Keratinocyte (primary cell): ENCODE results near the gene RLBP1. TPM values are rescaled to one million over a fixed set of nuclear protein-coding genes. Genes with fewer than 3 reads are reported as not detected.

ENCODE experiments used
- DNase-seq: peaks from one replicate; pipeline ENCODE4 v3.0.0-alpha.2; 2011; ENCODE audit warnings: low read depth, missing footprints, low spot score
- FAIRE-seq: peaks from 2 replicates; lab custom pipeline; 2011; peaks lifted over from hg19 to GRCh38; lab: Jason Lieb, UNC
- H2AFZ ChIP-seq: 2 replicates; pipeline ENCODE4 v1.6.0; 2012; ENCODE audit warnings: low read length, control low read depth, inconsistent platforms; ENCODE audit not compliant: control insufficient read depth
- H3K27ac ChIP-seq: 2 replicates; pipeline ENCODE4 v1.5.1; 2011; ENCODE audit warnings: low read length; ENCODE audit not compliant: control insufficient read depth, insufficient read depth
- H3K27me3 ChIP-seq: 3 replicates; pipeline ENCODE4 v1.6.0; 2011; ENCODE audit warnings: low read length; ENCODE audit not compliant: control insufficient read depth, insufficient read depth; ENCODE audit errors: extremely low read depth
- H3K36me3 ChIP-seq, 2 experiments: 2 replicates in 1 of 2; 3 replicates in 1 of 2; pipeline ENCODE4 v1.5.1; 2011; ENCODE audit warnings: low read length in 2 of 2, mild to moderate bottlenecking in 1 of 2; ENCODE audit not compliant: control insufficient read depth in 2 of 2, insufficient read depth in 2 of 2; ENCODE audit errors: extremely low read depth in 1 of 2
- H3K4me1 ChIP-seq: 3 replicates; pipeline ENCODE4 v1.5.1; 2011; ENCODE audit warnings: low read length; ENCODE audit not compliant: control insufficient read depth, insufficient read depth; ENCODE audit errors: extremely low read depth
- H3K4me2 ChIP-seq: 3 replicates; pipeline ENCODE4 v1.6.0; 2011; ENCODE audit warnings: low read depth, low read length; ENCODE audit not compliant: control insufficient read depth, insufficient read depth; ENCODE audit errors: extremely low read depth
- H3K4me3 ChIP-seq, 3 experiments: fragments of 200-600 bp in 1 of 3; sonication (generic) in 1 of 3; 2 replicates in 2 of 3; 3 replicates in 1 of 3; pipeline ENCODE4 v1.5.1; 2011 to 2016; ENCODE audit warnings: low read length in 3 of 3, mild to moderate bottlenecking in 3 of 3, control low read depth in 2 of 3, inconsistent platforms in 1 of 3, low read depth in 1 of 3, mixed read lengths in 1 of 3, mixed run types in 1 of 3, moderate library complexity in 1 of 3; ENCODE audit not compliant: control insufficient read depth in 2 of 3, insufficient read depth in 2 of 3; ENCODE audit errors: extremely low read depth in 1 of 3
- H3K79me2 ChIP-seq: 2 replicates; pipeline ENCODE4 v1.6.0; 2012; ENCODE audit warnings: low read length; ENCODE audit not compliant: control insufficient read depth, insufficient read depth
- H3K9ac ChIP-seq: 3 replicates; pipeline ENCODE4 v1.6.0; 2011; ENCODE audit warnings: low read length; ENCODE audit not compliant: control insufficient read depth, insufficient read depth; ENCODE audit errors: extremely low read depth
- H3K9me1 ChIP-seq: 3 replicates; pipeline ENCODE4 v1.6.0; 2011; ENCODE audit warnings: low read length; ENCODE audit not compliant: control insufficient read depth, insufficient read depth; ENCODE audit errors: extremely low read depth
- H3K9me3 ChIP-seq: 2 replicates; pipeline ENCODE4 v1.5.1; 2012; ENCODE audit warnings: low read depth, low read length; ENCODE audit not compliant: control insufficient read depth
- H4K20me1 ChIP-seq: 3 replicates; pipeline ENCODE4 v1.6.0; 2011; ENCODE audit warnings: low read length; ENCODE audit not compliant: control insufficient read depth, insufficient read depth; ENCODE audit errors: extremely low read depth
- EZH2 ChIP-seq: IDR thresholded peaks from one replicate; pipeline ENCODE4 v1.6.1; 2012; ENCODE audit warnings: inconsistent platforms, mild to moderate bottlenecking, low read length, moderate library complexity
- dilution Hi-C: fragments of 300-500 bp; cut with MboI; formaldehyde crosslinking; loops from one replicate; pipeline ENCODE4 v1.7.0; 2020; ENCODE audit warnings: low sequenced_read_pairs; ENCODE audit not compliant: extremely low pct_ligation_motif_present
- polyA plus RNA-seq, 5 experiments: library from polyadenylated mRNA; depleted of rRNA in 3 of 5; stranded (reverse) in 3 of 5; stranded (forward) in 1 of 5; unstranded in 1 of 5; fragments of >200 nt; gene quantifications; 1 replicate in 1 of 5; 2 replicates in 3 of 5; 3 replicates in 1 of 5; pipeline versions ENCODE4 v1.2.1 to v1.2.3, GENCODE V29; 2011 to 2012; ENCODE audit warnings: missing spikeins in 2 of 5, low read depth in 1 of 5, low replicate concordance in 1 of 5
- TF ChIP-seq, protein P1 (sequence below), 3 experiments: IDR thresholded peaks in 1 of 3; conservative IDR thresholded peaks in 1 of 3; optimal IDR thresholded peaks in 1 of 3; 2 replicates in 2 of 3; 3 replicates in 1 of 3; pipeline versions ENCODE3 to v1.5.1; 2011; ENCODE audit warnings: low read length in 3 of 3, mild to moderate bottlenecking in 3 of 3, moderate library complexity in 2 of 3, control low read depth in 1 of 3, inconsistent platforms in 1 of 3; ENCODE audit not compliant: insufficient read depth in 2 of 3; ENCODE audit errors: extremely low read depth in 1 of 3

The RLBP1 gene
- polyA plus RNA-seq, 1 donor (not counting 4 experiments of a cell fraction or from before 2014, with no cell fraction given) = not detected

DNA sequence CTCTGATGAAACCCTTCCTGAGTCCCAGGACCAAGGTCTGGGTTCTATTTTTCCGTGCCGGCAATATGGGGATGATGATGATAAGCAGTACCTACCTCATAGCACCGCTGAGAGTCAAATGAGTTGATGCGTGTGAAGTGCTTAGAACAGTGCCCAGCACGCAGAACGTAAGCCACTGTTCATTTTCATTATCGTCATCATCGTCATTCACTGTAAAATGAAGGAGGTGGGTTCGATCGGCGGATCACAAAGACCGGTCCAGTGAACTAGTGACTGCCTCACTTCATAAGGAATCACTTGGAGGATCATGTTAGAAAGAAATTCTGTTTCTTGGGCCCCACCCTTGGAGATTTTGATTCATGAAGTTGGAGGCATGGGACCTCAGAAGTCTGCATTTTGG is 44.3 kb downstream of the RLBP1 start:
- no peak overlapping the region for H2AFZ ChIP-seq
- H3K9me3 ChIP-seq = no peaks in the 10 kb centered on the region
- H3K4me3 ChIP-seq = no peak overlapping the region
- H3K27me3 ChIP-seq = no peaks in the 10 kb centered on the region
- no peaks in the 10 kb centered on the region for H3K4me1 ChIP-seq
- no peaks in the 10 kb centered on the region for H3K79me2 ChIP-seq
- dilution Hi-C loops = no loop called here
- H3K9ac ChIP-seq = no peak overlapping the region
- no peak for TF ChIP-seq EZH2
- TF ChIP-seq, protein P1, sequence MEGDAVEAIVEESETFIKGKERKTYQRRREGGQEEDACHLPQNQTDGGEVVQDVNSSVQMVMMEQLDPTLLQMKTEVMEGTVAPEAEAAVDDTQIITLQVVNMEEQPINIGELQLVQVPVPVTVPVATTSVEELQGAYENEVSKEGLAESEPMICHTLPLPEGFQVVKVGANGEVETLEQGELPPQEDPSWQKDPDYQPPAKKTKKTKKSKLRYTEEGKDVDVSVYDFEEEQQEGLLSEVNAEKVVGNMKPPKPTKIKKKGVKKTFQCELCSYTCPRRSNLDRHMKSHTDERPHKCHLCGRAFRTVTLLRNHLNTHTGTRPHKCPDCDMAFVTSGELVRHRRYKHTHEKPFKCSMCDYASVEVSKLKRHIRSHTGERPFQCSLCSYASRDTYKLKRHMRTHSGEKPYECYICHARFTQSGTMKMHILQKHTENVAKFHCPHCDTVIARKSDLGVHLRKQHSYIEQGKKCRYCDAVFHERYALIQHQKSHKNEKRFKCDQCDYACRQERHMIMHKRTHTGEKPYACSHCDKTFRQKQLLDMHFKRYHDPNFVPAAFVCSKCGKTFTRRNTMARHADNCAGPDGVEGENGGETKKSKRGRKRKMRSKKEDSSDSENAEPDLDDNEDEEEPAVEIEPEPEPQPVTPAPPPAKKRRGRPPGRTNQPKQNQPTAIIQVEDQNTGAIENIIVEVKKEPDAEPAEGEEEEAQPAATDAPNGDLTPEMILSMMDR (optimal IDR thresholded peaks at IDR 0.05 in 1 of 3, IDR thresholded peaks at IDR 0.05 in 1 of 3, conservative IDR thresholded peaks at IDR 0.05 in 1 of 3; ENCODE audit: extremely low read depth in 1 of 3, insufficient read depth in 2 of 3, low read length in 3 of 3) = no peak
- H4K20me1 ChIP-seq = no peaks in the 10 kb centered on the region
- H3K27ac ChIP-seq = no peak overlapping the region
- H3K36me3 ChIP-seq = peaks cover 7 to 19% of the 10 kb centered on the region in 2 experiments
- no peaks in the 10 kb centered on the region for H3K9me1 ChIP-seq
- FAIRE-seq (no peak), DNase-seq (no peak)
- H3K4me2 ChIP-seq = no peak overlapping the region

DNA sequence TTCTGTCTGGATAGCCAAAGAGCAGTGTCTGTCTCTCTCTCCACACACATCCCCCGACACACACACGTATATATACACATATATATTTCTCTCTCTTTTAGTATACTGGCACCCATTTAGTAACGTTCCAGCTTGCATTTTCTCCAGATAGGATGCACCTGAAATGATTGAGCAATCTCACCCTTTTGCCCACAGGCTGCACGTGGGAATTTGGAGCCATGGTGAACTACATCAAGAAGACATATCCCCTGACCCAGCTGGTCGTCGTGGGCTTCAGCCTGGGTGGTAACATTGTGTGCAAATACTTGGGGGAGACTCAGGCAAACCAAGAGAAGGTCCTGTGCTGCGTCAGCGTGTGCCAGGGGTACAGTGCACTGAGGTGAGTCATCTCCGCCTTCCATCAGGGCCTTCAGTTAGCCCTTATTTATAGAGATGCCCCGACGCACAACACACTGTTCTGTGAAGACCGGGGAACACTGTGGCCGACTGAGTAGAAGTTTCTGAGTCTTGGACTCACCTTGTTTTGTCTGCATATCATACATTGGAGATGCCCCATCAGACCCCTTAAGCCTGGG is 45.7 kb downstream of the RLBP1 start:
- Histone ChIP-seq H3K27me3 (no peaks in the 10 kb centered on the region), H3K79me2 (no peaks in the 10 kb centered on the region), H3K4me1 (no peaks in the 10 kb centered on the region), H3K9me3 (no peaks in the 10 kb centered on the region), H3K9me1 (no peaks in the 10 kb centered on the region), H3K4me3 (no peak overlapping the region), H3K4me2 (no peak overlapping the region), H3K36me3 (peaks cover 7 to 19% of the 10 kb centered on the region in 2 experiments), H3K27ac (no peak overlapping the region), H3K9ac (no peak overlapping the region), H4K20me1 (no peaks in the 10 kb centered on the region), H2AFZ (no peak overlapping the region)
- dilution Hi-C loops = no loop called here
- FAIRE-seq (no peak), DNase-seq (no peak)
- TF ChIP-seq, protein P1 (optimal IDR thresholded peaks at IDR 0.05 in 1 of 3, IDR thresholded peaks at IDR 0.05 in 1 of 3, conservative IDR thresholded peaks at IDR 0.05 in 1 of 3; ENCODE audit: extremely low read depth in 1 of 3, insufficient read depth in 2 of 3, low read length in 3 of 3) = no peak
- TF ChIP-seq EZH2 = no peak
